Medulla oblongata (tissue), 1 donor: ENCODE measurements around the gene TENM4.
"Not testable (repeated sequence)": the region's sequence is repeated elsewhere in the genome, so short reads cannot be mapped to it uniquely, and the experiment has no call there.

ENCODE experiments used
- DNase-seq: peaks from one replicate; pipeline ENCODE4 v3.0.0-alpha.2; 2015; ENCODE audit errors: extremely low spot score

The TENM4 gene

DNA sequence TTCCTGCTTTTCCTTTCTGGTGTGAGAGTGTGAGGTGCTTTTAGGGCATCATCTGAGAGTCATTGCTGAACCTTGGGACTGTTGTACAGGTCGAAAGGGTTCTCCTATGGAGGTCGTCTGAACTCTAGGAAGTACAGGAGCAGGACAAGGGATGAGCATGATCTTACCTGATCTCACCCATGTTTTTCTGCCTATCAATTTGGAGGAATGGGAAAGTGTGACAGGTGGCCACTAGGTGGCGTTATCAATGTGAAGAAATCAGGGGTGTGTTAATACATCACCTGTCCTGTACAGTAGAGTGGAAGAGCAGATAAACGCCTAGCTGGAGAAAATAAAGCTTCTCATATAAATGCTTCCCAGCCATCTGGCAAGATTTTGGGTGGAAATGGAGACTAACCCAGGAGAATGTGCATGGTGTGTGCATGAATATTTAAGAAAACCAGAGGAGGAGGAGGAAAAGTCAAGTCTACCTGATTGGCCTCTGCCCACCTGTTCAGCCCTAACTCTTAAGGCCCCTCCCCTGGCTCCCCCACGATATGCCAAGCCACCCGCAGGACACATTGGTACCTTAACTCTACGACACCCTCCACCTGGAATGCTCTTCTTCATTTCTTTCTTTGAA lies 794.2 kb downstream of the TENM4 start:
- DNase-seq, result peak; percentile 42

DNA sequence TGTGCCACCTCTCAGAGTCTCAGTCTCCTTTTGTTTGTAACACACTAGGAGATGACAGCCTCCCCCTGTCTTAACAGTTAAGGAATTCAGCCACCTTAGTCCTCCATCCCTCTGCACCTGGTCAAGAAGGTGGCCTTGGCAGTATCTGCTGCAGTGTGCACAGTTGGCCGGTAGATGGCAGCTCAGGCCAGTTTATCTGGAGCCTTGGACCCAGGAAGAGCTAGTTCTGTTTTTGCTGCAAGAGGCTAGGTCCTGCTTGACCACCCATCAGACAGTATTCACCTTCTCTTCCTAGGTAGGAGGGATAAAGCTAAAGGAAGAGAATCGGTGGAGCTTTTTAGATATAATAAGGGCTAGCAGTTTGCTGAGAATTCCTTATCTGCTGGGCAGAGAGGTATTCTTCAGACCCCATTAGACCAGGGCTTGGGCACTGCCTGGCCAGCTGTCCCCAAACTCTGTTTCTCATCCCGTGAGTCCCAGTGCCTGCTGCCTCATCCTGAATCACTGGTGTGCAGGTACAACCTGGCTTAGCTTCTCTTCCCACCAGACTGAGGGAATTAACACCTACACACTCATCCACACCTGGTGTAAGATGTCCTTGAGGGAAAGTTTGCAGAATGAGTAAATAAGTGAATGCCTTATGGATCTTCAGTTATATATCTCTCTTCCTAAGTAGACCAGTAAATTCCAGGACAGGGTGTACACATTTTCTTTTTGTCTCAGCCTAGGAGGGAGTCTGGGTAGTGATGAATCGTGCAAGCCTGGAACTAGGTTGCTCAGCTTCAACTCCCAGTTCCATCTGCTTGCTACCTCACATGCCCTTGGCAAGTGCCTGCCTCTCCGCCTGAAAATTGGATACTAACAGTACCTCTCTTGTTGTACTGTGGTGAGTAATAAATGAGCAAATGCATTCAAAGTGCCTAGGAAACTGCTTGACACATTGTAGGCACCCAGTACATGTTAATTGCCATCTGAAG lies 795.3 kb downstream of the TENM4 start:
- peak; percentile 86 for DNase-seq

DNA sequence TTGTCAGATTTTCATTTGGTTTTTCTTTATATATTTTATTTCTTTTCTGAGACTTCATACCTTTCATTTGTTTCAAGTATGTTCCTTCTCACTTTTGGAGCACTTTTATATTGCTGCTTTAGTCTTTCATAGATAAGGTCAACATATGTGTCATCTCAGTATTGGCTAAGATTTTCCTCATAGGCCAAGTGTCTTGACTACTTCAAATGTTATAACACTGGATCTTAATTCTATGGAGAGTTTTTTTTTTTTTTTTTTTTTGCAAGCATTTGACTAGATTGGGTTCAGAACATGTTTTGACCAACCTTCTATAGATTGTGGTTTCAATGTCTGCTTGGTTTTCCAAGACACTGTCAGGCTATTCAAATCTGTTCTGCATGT lies 797.2 kb downstream of the TENM4 start:
- no peak for DNase-seq

DNA sequence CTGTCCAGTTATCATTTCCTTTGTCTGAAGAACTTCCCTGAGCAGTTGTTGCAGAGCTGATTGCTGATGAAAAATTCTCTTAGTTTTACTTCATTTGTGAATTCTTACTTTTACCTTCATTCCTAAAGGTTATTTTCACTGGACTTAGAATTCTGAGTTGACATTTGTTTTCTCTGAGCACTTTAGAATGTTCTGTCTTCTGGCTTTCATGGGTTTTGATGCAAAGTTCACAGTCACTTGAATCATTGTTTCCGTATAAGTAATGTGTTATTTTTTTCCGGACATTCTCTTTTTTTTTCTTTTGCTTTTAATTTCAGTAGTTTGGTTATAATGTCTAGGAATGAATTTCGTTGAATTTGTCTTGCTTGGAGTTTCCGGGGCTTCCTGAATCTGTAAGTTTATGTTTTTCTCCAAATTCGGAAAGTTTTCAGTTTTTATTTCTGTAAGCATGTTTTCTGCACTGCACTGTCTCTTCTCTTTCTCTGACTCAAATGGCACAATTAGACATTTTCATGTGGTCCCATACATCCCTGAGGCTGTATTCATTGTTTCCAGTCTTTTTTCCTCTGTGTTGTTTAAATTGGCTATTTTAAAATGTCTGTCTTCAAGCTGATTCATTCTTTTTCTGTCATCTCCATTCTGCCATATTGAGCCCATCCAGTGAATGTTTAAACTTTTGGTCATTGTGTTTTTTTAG lies 797.7 kb downstream of the TENM4 start:
- no peak for DNase-seq

DNA sequence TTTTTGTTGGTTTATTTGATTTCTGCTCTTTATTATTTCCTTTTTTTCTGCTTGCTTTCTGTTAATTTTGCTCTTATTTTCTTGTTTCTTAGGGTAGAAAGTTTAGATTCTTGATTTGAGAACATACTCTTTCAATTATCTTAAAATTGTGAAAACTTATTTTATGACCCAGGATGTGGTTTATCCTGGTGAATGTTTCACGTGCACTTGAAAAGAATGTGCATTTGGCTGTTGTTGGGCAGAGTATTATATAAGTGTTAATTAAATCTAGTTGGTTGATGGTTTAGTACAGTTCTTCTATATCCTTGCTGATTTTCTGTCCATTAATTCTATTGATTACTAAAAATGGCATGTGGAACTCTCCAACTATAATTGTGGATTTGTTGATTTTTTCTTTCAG lies 799.3 kb downstream of the TENM4 start:
- no peak for DNase-seq

DNA sequence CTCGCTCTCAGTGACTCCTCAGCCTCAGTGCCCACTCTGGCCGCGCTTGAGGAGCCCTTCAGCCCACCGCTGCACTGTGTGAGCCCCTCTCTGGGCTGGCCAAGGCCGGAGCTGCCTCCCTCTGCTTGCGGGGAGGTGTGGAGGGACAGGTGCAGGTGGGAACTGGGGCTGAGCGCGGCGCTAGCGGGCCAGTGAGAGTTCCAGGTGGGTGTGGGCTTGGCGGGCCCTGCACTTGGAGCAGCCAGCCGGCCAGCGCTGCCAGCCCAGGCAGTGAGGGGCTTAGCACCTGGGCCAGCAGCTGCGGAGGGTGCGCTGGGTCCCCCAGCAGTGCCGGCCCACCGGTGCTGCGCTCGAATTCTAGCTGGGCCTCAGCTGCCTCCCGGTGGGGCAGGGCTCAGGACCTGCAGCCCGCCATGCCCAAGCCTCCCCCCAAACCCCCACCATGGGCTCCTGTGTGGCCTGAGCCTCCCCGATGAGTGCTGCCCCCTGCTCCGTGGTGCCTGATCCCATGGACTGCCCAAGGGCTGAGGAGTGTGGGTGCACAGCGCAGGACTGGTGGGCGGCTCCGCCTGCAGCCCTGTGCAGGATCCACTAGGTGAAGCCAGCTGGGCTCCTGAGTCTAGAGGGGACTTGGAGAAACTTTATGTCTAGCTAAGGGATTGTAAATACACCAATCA lies 802.0 kb downstream of the TENM4 start:
- no peak for DNase-seq

DNA sequence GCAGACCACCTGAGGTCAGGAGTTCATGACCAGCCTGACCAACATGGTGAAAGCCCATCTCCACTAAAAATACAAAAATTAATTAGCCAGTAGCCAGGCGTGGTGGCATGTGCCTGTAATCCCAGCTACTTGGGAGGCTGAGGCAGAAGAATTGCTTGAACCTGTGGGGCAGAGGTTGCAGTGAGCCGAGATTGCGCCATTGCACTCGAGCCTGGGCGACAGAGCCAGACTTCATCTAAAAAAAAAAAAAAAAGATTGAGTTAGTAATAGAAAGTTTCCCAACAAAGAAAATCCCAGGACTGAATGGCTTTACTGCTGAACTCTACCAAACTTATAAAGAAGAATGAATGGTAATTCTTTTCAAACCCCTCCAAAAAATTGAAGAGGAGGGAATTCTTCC lies 803.3 kb downstream of the TENM4 start:
- DNase-seq, result not testable (repeated sequence)

DNA sequence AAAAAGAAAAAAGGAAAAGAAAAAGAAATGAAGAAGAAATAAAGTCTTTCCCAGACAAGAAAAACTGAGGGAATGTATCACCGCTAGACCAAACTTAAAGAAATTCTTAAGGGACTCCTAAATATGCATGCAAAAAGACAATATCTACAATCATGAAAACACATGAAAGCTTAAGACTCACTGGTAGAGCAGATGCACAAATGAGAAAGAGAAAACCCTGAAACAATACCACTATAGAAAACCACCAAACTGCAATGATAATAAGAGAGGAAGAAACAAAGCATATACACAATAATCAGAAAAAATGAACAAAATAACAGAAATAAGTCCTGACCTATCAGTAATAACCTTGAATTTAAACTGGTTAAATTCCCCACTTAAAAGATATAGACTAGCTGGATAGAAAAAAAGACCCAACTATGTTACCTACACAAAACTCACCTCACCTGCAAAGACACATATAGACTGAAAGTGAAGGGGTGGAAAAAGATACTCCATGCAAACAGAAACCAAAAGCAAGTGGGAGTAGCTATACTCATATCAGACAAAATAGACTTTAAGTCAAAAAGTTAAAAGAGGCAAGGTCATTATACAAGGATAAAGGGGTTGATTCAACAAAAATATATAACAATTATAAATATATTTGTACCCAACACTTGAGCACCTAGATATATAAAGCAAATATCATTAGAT lies 804.9 kb downstream of the TENM4 start:
- no peak for DNase-seq

DNA sequence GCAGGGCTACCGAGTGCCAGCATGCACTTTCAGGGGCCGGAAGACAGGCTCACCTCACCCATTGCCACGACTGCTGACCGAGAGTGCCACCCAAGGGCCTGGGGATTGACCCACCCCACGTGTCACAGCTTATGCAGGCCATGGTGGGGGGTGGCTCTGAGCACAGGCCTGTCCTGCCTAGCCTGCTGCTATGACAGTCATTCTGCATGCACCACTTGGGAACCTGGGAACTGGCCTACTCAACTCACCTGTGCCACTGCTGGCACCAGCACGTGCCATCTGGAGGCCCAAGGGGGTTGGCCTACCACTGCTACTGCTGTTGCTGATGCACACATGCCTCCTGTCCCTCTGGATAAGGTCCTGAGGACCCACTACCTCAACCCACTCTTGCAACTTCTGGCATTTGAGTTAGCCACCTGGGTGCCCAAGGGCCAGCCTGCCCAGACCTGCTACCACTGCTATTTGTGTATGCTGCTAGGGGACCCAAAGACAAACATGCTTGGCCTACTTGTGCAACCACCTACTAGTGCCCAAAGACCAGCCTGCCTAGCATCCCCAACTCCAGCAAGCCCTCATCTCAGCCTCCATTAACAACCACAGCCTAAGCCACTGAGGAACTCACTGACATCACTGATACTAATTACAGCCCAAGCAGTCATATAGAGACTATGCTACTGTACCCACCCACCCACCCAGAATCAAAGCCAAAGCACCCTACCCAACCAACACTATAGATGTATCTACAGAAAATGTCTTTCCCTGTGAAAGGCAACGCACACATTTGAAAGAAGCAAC lies 807.1 kb downstream of the TENM4 start:
- DNase-seq, result no peak

DNA sequence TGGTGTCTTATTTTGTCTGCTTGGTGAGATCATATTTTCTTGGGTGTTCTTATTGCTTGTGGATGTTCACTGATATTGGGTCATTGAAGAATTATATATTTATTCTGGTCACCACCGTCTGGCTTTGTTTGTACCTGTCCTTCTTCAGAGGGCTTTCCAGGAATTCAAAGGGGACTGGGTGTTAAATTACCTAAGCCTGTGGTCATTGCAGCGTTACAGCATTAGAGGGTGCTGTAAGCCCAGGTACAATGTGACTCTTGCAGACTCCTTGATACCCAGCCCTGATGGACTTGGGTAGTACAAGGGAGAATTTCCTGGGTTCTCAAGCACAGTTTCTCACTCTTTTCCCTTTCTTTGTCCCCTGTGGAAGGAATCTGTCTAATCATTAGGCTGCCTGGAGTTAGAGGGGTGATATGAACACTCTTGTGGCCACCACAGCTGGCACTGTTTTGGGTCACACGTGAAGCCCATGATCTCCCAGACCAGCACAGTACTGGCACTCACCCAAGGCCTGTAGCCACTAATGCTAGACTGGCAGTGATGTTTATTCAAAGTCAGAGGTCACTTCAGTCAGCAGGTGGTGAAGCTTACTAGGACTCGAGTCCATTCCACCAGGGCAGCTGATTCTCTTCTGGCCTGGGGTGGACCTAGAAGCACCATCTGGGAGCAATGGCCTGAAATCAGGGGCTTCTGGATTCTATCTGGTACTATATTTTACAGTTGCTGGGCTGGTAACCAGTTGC lies 810.1 kb downstream of the TENM4 start:
- DNase-seq, result no peak

DNA sequence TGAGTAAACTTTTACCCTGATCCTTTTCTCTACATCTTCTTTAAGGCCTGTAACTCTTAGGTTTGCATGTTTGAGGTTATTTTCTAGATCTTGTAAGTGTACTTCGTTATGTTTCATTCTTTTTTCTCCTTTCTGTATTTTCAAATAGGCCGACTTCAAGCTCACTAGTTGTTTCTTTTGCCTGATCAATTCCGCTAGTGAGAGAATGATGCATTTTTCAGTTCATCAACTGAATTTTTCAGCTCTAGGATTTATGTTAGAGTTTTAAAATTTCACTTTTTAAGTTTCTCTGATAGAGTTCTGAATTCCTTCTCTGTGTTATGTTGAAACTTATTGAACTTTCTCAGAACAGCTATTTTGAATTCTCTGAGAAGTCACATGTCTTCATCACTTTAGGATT lies 810.7 kb downstream of the TENM4 start:
- no peak for DNase-seq

DNA sequence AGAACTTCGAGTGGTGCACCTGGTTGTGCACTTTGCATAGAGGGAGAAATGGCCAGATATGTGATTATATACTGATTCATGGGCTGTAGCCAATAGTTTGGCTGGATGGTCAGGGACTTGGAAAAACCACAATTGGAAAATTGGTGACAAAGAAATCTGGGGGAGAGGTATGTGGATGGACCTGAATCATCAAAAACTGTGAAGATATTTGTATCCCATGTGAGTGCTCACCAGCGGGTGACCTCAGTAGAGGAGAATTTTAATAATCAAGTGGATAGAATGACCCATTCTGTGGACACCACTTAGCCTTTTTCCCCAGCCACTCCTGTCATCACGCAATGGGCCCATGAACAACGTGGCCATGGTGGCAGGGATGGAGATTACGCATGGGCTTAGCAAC lies 818.2 kb downstream of the TENM4 start:
- no peak for DNase-seq

DNA sequence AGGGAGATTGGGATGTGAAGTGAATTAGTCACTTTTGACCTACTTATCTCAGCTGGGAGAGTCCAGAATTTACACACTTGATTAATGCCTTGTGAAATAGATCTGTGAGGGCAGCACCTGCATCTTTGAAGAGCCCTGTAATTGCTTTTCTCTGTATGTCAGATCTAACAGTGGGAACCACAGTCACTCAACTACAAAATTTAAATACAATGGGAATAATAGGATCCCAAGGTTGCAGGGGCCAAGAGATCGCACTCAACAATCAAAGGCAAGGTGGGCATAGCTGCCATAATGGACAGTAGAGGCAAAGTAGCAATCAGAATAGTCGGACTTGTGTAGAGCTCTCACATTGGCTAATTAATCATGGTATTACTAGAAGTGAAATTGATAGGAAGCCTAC lies 820.7 kb downstream of the TENM4 start:
- DNase-seq, result no peak

DNA sequence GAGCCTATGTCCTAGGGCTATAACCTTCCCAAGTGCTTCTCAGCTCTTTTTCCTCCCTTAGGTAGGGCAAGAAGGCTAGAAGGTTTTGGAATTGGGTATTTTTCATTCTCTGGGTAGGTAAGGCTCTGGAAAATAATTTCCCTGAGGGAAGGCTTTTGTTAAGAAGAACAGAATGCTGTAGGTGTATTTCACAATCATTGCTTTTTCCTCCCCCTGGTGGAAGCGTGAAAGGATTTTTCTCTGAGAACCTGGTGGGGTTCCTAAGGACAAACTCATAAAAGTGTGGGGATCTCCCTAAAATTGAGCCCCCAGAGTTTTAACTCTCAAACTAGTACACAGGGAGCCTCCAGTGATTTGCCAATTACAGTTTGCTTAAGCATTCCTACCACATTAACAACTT lies 825.1 kb downstream of the TENM4 start:
- no peak for DNase-seq

DNA sequence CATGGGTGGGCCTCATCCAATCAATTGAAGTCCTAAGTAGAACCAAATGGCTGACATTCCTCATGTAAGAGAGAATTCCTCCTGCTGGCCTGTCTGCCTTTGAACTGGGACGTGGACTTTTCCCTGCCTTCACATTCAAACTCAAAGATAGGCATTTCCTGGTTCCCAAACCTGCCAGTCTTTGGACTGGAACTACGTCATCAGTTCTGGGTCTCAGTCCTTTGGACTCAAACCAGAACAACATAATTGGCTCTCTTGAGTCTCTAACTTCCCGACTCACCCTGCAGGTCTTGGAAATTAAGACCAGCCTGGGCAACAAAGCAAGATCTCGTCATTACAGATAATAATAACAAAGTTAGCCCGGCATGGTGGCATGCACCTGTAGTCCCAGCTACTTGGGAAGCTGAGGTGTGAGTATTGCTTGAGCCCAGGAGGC lies 827.4 kb downstream of the TENM4 start:
- no peak for DNase-seq

DNA sequence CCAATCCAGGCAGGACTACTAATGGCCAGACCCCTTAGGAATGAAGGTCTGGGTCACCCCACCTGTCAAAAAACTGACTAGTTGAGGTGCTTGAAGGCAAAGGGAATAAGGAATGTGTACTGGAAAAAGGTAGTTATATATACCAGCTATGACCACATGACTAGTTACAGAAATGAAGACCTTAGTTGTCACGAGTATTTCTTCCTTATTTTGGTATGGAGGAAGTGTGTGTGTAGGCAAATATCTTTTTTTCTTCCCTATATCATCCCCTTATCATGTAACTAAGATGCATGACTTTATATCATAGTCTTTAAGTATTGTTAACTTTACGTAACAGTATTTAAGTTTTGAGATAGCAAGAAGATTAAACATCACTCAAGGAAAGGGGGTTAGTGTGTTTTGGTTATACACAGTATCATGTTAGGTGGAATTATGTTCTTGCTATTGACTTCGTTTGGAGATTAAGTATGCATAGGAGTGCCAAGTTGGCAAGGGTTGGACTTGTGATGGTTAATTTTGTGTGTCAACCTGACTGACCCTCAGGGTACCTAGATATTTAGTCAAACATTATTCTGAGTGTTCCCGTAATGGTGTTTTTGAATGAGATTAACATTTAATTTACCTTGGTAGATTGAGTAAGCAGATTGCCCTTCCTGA lies 828.0 kb downstream of the TENM4 start:
- DNase-seq, result no peak

DNA sequence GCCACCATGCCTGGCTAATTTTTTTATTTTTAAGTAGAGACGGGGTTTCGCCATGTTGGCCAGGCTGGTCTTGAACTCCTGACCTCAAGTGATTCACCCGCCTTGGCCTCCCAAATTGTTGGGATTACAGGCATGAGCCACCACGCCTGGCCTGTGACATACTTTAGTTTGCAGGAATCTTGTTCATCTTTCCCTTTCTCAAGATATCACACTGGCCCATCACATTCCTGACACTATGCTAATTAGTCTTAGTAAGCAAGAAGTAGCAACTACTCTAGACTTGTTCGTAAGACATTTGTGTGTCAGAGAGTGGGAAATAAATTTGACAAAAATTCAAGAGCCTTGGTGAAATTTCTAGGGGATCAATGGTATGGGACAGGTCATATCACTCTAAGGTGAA lies 831.5 kb downstream of the TENM4 start:
- DNase-seq, result not testable (repeated sequence)

DNA sequence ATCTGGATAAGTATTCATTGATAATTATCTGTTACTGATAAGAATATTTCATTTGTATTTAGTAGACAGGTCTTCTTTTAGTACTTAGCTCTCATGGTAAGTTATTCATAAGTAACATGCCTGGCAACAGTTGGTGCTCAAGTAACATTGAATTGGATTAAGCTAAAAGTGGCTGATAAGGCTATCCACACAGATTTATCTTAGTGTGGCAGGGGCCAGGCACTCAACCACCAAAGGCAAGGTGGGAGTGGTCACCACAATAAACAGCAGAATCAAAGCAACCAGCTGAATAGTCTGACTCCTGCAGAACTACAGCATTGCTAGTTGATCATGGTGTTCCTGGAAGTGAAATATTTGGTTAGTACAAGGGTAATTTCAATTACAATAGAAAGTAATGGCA lies 833.1 kb downstream of the TENM4 start:
- DNase-seq, result no peak

DNA sequence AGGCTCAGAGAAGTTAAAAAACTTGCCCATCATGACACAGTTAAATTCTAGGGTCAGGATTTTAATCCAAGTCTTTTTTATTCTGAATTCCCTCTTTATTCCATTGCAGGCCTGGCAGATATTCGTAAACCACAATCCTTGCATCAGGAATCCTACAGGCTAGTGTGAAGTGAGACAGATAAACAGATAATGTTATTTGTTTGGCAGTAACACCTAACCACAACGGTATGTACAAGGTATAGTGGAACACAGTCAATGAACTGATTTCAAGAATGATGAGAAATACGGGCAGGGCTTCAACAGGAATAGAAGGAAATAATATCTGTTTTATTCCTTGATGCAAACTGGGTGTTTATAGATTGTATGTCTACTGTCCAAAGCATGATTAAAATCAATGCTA lies 834.2 kb downstream of the TENM4 start:
- no peak for DNase-seq
